Lung microvascular endothelial cell (primary cell): ENCODE measurements around the gene PRND. TPM values are rescaled to one million over a fixed set of nuclear protein-coding genes. Genes with fewer than 3 reads are reported as not detected.
"Not testable (repeated sequence)": the region's sequence is repeated elsewhere in the genome, so short reads cannot be mapped to it uniquely, and the experiment has no call there.

Experiments used
- DNase-seq, 2 donors: peaks; one replicate each; pipeline versions ENCODE4 v3.0.0 to v3.0.0-alpha.2; 2010; ENCODE audit warnings: low read depth in 2 of 2
- total RNA-seq: library from RNA; depleted of rRNA; stranded (reverse); fragments of >200 nt; gene quantifications from 2 replicates; pipeline ENCODE4 v1.2.1, GENCODE V29; 2014

PRND gene
- total RNA-seq, 1 donor from 2014 or later, result under 0.01 TPM

- no peak for DNase-seq
These were observed 12.9 kb upstream of the PRND start for GRCh38 chr20:4708856-4709255.

- no peak for DNase-seq
These were observed 12.2 kb upstream of the PRND start for GRCh38 chr20:4709261-4710105.

DNA sequence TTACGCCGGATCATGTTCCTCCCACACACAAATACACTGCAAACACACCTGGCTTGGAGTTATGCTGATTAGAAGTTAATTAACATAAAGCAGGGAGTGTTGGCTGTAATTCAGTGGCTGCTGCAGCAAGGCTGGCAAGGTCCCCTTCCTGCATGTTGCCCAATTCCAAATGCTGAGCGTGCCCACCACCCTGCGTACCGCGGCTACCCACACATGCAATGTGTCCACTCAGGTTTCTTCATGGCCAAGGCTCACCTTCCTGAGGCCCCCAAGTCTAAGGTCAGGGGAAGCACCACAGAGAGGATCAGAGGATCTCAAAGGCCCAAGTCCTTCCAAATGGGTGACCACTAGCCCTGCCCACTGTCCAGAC lies 11.6 kb upstream of the PRND start:
- no peak for DNase-seq

DNA sequence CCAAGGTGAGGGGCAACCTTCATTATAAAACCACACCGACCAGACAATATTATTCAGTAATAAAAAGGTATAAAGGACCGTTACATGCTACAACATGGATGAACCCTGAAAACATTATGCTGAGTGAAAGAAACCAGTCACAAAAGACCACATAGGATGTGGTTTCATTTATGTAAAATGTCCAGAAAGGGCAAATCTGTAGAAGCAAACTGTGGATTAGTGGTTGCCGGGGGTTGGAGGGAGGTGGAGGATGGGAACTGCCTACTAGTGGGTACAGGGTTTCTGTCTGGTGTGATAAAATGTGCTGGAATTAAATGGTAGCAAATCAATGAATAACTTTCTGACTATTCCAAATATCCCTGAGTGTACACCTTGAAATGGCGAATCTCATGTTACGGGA lies 10.2 kb upstream of the PRND start:
- no peak for DNase-seq

DNA sequence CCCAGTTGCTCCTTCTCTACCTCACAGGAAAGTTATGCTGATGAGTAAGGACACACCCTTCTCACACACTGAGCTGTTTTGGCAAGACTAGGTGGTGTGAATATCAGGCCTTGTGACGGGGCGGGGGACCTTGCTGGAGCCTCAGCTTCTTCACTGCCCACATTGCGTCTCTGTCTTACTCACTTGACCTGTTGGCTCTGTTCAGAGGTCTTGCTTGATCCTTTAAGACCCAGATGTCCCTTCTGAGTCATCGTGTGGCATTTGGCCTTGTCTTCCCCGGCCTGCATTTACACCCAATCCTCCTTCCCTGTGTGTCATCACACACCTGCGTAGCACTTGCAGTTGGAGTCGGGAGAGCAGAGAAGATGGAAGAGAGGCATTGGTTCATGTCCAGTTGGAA lies 8.3 kb upstream of the PRND start:
- DNase-seq, result no peak

DNA sequence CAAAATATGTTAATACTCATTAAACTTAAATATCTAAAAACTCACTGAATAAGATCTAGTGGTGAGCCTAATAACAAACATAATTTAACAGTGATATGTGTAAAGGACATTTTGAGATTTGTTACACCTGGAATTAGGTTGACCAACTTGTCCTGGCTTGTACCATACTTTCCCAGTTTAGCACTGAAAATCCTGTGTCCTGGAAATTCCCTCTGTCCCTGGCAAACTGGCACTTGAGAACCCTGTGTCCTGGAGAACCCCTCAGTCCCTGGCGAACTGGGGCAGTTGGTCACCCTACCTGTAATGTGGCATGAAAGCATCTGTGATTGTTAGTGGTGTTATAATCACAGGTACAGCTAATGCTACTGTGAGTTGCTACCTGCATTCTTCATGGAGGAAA lies 6.9 kb upstream of the PRND start:
- no peak for DNase-seq

DNA sequence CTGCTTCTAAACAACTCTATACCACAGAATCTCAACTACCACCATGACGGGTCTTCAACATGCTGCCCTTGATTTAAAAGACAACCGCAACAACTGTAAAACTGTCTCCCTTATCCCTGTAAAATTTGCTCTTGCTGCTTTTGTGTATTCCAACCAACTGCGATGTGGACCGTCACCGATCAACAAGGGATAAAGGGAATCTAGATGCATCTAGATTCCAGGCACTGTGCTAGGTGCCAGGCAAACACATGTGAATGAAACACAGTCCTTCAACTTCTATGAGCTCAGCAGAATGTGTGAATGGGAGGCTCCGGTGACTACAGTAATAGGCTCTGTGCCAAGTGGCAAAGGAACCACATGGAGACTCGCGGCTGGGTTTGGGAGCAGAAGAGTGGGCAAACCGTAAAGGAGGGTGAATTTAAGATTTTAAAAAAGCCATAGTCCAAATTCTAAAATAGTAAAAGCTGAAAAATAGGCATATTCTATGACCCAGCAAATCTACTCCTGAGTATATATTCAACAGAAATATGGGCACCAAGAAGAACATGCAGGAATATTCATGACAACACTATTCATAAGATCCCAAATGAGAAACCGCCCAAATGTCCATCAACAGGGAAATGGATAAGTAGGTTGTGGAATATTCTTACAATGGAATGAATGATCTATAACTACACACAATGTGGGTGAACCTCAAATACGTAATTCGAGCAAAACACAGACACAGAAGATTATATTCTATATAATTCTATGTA lies 3.7 kb upstream of the PRND start:
- no peak for DNase-seq

DNA sequence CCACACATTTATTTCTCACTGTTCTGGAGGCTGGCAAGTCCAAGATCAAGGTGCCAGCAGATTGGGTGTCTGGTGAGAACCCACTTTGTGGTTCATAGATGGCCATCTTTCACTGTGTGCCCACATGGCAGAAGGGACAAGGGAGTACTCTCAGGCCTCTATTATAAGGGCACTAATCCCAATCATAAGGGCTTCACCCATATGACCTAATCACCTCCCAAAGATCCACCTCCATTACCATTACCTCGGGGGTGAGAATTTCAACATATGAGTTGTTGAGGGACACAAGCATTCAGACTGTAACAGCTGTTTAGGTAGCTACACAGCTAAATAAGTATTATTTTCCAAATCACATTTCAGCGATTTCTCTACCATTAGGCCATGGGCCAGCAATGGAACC lies 2.5 kb upstream of the PRND start:
- DNase-seq, result no peak

DNA sequence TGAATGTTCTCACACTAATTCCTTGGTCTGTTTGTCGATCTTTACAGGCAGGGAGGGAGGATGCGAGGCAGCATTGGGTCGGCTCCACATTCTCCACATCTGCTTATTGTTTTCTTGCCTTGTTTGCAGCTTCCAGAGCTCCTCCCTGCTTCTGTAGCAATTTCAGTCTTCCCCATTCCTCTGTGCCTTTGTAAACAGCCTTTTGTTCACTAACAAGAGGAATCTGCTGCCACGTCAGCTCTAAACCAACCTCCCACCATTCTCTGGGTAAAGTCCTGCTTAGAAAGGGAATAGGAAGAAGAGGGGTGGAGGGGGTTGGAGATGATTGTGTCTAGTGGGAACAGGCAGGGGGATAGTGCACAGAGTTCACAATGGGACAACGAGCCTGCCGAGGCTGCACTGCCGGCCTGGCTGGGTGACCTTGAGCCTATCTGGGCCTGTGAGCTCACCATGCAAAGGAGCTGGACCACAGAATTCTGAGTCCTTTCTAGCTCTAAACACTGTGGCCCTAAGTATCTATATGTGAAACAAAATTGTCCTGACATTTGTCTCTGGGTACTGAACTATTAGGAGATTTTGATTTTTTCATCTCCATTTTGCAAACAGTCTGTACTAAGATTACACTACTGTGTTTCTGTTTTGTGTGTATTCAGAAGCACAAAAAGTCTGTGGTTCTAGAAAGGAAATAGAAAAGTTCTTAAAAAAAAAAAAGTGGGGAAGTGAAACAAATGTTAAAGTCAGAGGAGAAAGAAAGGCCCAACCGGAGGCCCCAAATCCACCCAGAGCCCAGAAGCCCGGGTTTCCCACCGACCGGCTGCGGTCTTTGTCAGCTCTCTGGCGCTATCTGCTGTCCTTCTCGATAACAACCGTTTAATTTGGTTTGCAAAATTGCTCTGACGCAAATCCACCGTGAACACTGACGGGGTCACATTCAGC lies 1.4 kb upstream of the PRND start:
- DNase-seq, result peak; percentile 65 to 76

DNA sequence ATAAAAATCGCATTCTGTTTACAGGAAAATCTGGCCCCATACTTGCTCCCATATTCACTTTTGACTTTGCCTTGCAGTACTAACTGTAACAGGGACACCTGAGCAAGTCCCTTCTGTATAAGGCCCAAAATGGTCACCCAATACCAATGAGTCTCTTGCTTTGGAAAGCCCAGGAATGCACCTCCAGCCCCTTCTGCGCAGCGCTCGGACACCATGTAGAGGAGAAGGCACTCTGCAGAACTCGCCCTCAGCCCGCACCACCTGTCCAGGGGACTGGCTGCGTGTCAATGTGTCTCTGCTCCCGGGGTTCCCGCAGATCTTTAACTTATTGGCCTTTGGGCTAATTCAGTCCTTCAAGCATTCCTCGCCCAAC lies 746 bp upstream of the PRND start:
- no peak for DNase-seq

DNA sequence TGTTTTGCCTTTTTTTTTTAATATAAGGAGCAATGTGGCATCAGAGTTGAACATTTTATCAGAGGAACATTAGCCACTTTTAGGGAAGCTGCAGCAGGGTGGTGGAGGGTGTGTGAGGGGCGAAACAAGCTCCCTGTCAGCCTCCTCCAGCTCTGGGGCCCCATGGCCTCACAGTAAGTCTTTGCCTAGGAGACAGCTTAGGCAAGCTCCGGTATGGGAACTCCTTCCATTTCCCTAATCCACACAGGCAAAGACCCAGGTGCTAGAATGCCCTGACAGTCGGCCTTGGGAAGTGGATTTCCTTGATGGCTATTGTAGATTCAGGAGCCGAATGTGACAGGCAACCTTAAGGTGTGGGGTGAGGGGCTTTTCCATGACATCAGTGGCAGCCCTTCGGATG lies 862 bp downstream of the PRND start:
- DNase-seq, result no peak

DNA sequence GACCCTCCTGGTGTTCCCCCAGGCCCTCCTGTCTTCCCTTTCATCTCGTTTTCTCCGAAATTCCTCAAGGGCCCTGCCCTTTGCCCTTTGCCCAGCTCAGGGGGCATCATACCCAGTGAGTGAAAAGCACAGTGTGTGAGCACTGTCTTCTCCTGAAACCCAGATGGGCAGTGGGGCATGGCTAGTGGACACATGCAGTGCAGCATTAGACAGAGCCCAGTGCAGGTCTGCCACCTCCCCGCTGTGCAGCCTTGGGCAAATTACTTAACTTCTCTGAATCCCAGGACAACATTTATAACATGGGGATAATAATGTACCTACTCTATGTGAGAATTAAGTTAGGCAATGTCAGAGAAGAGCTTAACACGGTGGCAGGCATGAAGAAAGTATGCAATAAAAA lies 1.3 kb downstream of the PRND start:
- no peak for DNase-seq

DNA sequence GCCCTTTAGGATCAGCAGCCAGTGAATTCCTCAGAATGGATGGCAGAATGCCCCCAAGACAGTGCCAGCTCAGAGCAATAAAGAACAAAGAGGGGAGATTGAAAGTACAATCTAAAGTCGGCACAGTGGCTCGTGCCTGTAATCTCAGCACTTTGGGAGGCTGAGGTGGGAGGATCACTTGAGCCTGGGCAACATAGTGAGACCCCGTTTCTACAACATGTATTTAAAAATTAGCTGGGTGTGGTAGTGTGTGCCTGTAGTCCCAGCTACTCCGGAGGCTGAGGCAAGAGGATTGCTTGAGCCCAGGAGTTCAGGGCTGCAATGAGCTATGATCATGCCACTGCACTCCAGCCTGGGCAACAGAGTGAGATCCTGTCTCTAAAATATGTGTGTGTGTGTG lies 1.8 kb downstream of the PRND start:
- DNase-seq, result not testable (repeated sequence)

DNA sequence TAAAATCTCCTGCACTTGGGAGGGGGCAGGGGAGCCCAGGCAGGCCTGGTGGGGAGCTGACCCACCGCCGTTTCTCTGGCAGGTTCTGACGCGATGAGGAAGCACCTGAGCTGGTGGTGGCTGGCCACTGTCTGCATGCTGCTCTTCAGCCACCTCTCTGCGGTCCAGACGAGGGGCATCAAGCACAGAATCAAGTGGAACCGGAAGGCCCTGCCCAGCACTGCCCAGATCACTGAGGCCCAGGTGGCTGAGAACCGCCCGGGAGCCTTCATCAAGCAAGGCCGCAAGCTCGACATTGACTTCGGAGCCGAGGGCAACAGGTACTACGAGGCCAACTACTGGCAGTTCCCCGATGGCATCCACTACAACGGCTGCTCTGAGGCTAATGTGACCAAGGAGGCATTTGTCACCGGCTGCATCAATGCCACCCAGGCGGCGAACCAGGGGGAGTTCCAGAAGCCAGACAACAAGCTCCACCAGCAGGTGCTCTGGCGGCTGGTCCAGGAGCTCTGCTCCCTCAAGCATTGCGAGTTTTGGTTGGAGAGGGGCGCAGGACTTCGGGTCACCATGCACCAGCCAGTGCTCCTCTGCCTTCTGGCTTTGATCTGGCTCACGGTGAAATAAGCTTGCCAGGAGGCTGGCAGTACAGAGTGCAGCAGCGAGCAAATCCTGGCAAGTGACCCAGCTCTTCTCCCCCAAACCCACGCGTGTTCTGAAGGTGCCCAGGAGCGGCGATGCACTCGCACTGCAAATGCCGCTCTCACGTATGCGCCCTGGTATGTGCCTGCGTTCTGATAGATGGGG lies 3.0 kb downstream of the PRND start:
- no peak for DNase-seq

DNA sequence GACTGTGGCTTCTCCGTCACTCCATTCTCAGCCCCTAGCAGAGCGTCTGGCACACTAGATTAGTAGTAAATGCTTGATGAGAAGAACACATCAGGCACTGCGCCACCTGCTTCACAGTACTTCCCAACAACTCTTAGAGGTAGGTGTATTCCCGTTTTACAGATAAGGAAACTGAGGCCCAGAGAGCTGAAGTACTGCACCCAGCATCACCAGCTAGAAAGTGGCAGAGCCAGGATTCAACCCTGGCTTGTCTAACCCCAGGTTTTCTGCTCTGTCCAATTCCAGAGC lies 3.5 kb downstream of the PRND start:
- DNase-seq, result no peak

- peak; percentile 50 to 72 for DNase-seq
These were observed 5.1 kb downstream of the PRND start for GRCh38 chr20:4726710-4727397.

DNA sequence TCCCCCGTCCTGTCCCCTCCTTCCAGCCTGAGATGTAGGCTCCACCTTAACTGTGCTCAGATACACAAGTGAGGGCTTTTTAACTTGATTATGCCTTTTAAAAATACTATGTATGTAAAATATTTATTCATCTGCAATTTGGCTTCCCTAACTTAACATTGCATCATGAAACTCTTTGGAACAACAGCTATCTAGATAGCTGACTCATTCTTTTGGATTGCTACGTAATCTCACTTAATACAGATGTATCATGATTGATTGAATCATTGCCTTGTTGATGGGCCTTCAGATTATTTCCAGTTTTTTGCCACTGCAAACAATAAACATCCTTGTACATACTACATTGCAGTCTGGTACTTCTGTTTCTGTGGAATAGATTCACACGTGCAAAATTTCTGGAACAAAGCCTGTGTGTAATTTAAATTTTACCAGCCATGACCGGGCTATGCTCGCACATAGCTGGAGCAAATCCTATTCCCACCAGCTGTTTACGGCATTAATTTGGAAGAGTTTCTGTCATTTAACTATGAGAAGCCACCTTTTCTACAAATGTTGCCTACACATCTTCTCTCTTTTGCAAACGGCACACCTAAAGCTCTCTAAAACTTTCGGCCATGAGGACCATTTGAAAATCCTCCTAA lies 6.5 kb downstream of the PRND start:
- no peak for DNase-seq

DNA sequence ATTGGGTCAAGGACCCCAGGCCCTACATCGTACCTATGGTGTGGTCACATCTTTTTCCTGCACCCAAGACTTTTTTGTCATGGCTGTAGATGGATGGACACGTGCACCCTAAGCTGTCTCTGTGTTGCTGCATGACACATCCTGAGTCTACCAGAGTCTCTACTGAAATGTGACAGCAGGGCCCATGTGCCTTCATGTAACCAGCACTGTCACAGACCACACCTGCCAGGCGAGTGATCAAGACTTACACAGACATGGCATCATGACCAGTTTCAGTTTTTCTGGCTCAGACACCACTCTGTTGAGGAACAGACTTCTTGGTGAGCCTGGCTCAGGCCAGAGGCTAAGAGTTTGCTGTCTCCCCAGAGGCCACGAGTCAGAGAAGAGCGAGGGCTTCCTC lies 7.6 kb downstream of the PRND start:
- DNase-seq, result no peak

- peak; percentile 47 to 72 for DNase-seq
These were observed 9.1 kb downstream of the PRND start for GRCh38 chr20:4730780-4731179.

DNA sequence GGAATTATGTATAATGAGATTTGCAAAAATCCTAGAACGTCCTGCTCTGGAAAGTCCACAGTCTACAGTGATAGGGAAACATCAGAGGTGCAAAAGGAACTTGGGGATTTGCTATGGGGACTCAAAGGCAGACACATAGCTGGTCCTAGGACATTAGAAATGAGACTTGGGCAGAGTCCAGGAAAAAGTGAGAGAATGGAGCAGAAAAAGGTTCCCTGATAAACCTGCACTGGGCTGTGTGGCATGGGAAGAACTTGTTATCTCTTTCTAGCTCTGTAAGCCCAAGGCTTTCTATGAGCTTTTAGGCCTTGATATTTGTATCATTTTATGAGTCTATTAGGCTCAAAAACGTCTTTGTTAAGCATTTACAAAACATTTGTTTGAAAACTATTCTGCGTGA lies 15.2 kb downstream of the PRND start:
- DNase-seq, result peak in 1 of 2 donors; percentile 52
